Keratinocyte (primary cell): ENCODE data around the gene RFC1. TPM values are rescaled to one million over a fixed set of nuclear protein-coding genes. Genes with fewer than 3 reads are reported as not detected.

Experiments used
- DNase-seq: peaks from one replicate; pipeline ENCODE4 v3.0.0-alpha.2; 2011; ENCODE audit warnings: low read depth, missing footprints, low spot score
- FAIRE-seq: peaks from 2 replicates; lab custom pipeline; 2011; peaks lifted over from hg19 to GRCh38; lab: Jason Lieb, UNC
- H2AFZ ChIP-seq: 2 replicates; pipeline ENCODE4 v1.6.0; 2012; ENCODE audit warnings: low read length, control low read depth, inconsistent platforms; ENCODE audit not compliant: control insufficient read depth
- H3K27ac ChIP-seq: 2 replicates; pipeline ENCODE4 v1.5.1; 2011; ENCODE audit warnings: low read length; ENCODE audit not compliant: control insufficient read depth, insufficient read depth
- H3K27me3 ChIP-seq: 3 replicates; pipeline ENCODE4 v1.6.0; 2011; ENCODE audit warnings: low read length; ENCODE audit not compliant: control insufficient read depth, insufficient read depth; ENCODE audit errors: extremely low read depth
- H3K36me3 ChIP-seq, 2 experiments: 2 replicates in 1 of 2; 3 replicates in 1 of 2; pipeline ENCODE4 v1.5.1; 2011; ENCODE audit warnings: low read length in 2 of 2, mild to moderate bottlenecking in 1 of 2; ENCODE audit not compliant: control insufficient read depth in 2 of 2, insufficient read depth in 2 of 2; ENCODE audit errors: extremely low read depth in 1 of 2
- H3K4me1 ChIP-seq: 3 replicates; pipeline ENCODE4 v1.5.1; 2011; ENCODE audit warnings: low read length; ENCODE audit not compliant: control insufficient read depth, insufficient read depth; ENCODE audit errors: extremely low read depth
- H3K4me2 ChIP-seq: 3 replicates; pipeline ENCODE4 v1.6.0; 2011; ENCODE audit warnings: low read depth, low read length; ENCODE audit not compliant: control insufficient read depth, insufficient read depth; ENCODE audit errors: extremely low read depth
- H3K4me3 ChIP-seq, 3 experiments: fragments of 200-600 bp in 1 of 3; sonication (generic) in 1 of 3; 2 replicates in 2 of 3; 3 replicates in 1 of 3; pipeline ENCODE4 v1.5.1; 2011 to 2016; ENCODE audit warnings: low read length in 3 of 3, mild to moderate bottlenecking in 3 of 3, control low read depth in 2 of 3, inconsistent platforms in 1 of 3, low read depth in 1 of 3, mixed read lengths in 1 of 3, mixed run types in 1 of 3, moderate library complexity in 1 of 3; ENCODE audit not compliant: control insufficient read depth in 2 of 3, insufficient read depth in 2 of 3; ENCODE audit errors: extremely low read depth in 1 of 3
- H3K79me2 ChIP-seq: 2 replicates; pipeline ENCODE4 v1.6.0; 2012; ENCODE audit warnings: low read length; ENCODE audit not compliant: control insufficient read depth, insufficient read depth
- H3K9ac ChIP-seq: 3 replicates; pipeline ENCODE4 v1.6.0; 2011; ENCODE audit warnings: low read length; ENCODE audit not compliant: control insufficient read depth, insufficient read depth; ENCODE audit errors: extremely low read depth
- H3K9me1 ChIP-seq: 3 replicates; pipeline ENCODE4 v1.6.0; 2011; ENCODE audit warnings: low read length; ENCODE audit not compliant: control insufficient read depth, insufficient read depth; ENCODE audit errors: extremely low read depth
- H3K9me3 ChIP-seq: 2 replicates; pipeline ENCODE4 v1.5.1; 2012; ENCODE audit warnings: low read depth, low read length; ENCODE audit not compliant: control insufficient read depth
- H4K20me1 ChIP-seq: 3 replicates; pipeline ENCODE4 v1.6.0; 2011; ENCODE audit warnings: low read length; ENCODE audit not compliant: control insufficient read depth, insufficient read depth; ENCODE audit errors: extremely low read depth
- CTCF ChIP-seq, 3 experiments: IDR thresholded peaks in 1 of 3; conservative IDR thresholded peaks in 1 of 3; optimal IDR thresholded peaks in 1 of 3; 2 replicates in 2 of 3; 3 replicates in 1 of 3; pipeline versions ENCODE3 to v1.5.1; 2011; ENCODE audit warnings: low read length in 3 of 3, mild to moderate bottlenecking in 3 of 3, moderate library complexity in 2 of 3, control low read depth in 1 of 3, inconsistent platforms in 1 of 3; ENCODE audit not compliant: insufficient read depth in 2 of 3; ENCODE audit errors: extremely low read depth in 1 of 3
- EZH2 ChIP-seq: IDR thresholded peaks from one replicate; pipeline ENCODE4 v1.6.1; 2012; ENCODE audit warnings: inconsistent platforms, mild to moderate bottlenecking, low read length, moderate library complexity
- dilution Hi-C: fragments of 300-500 bp; cut with MboI; formaldehyde crosslinking; loops from one replicate; pipeline ENCODE4 v1.7.0; 2020; ENCODE audit warnings: low sequenced_read_pairs; ENCODE audit not compliant: extremely low pct_ligation_motif_present
- polyA plus RNA-seq, 5 experiments: library from polyadenylated mRNA; depleted of rRNA in 3 of 5; stranded (reverse) in 3 of 5; stranded (forward) in 1 of 5; unstranded in 1 of 5; fragments of >200 nt; gene quantifications; 1 replicate in 1 of 5; 2 replicates in 3 of 5; 3 replicates in 1 of 5; pipeline versions ENCODE4 v1.2.1 to v1.2.3, GENCODE V29; 2011 to 2012; ENCODE audit warnings: missing spikeins in 2 of 5, low read depth in 1 of 5, low replicate concordance in 1 of 5

RFC1 gene
- polyA plus RNA-seq, 1 donor (not counting 4 experiments of a cell fraction or from before 2014, with no cell fraction given), result 17.4 TPM

- H3K9ac ChIP-seq, result no peak overlapping the region
- no peaks in the 10 kb centered on the region for H4K20me1 ChIP-seq
- no peaks in the 10 kb centered on the region for H3K9me3 ChIP-seq
- no peaks in the 10 kb centered on the region for H3K27me3 ChIP-seq
- no peak overlapping the region for H3K4me2 ChIP-seq
- H3K79me2 ChIP-seq, result peaks cover 65% of the 10 kb centered on the region
- H3K4me1 ChIP-seq, result peaks cover 22% of the 10 kb centered on the region
- H2AFZ ChIP-seq, result no peak overlapping the region
- H3K36me3 ChIP-seq, result peaks cover 0 to 2% of the 10 kb centered on the region in 2 experiments
- dilution Hi-C loops, result no loop called here
- H3K4me3 ChIP-seq, result no peak overlapping the region
- TF ChIP-seq EZH2 (no peak), CTCF (optimal IDR thresholded peaks at IDR 0.05 in 1 of 3, IDR thresholded peaks at IDR 0.05 in 1 of 3, conservative IDR thresholded peaks at IDR 0.05 in 1 of 3; ENCODE audit: extremely low read depth in 1 of 3, insufficient read depth in 2 of 3, low read length in 3 of 3) (no peak)
- FAIRE-seq, result no peak
- no peak overlapping the region for H3K27ac ChIP-seq
- DNase-seq, result no peak
- no peaks in the 10 kb centered on the region for H3K9me1 ChIP-seq
Measured at GRCh38 chr4:39349326-39349725, 16.8 kb downstream of the RFC1 start.

GRCh38 chr4:39348371-39349315, 17.5 kb downstream of the RFC1 start:
- no peaks in the 10 kb centered on the region for H3K9me3 ChIP-seq
- peaks cover 0 to 2% of the 10 kb centered on the region in 2 experiments for H3K36me3 ChIP-seq
- H2AFZ ChIP-seq, result no peak overlapping the region
- peak; percentile 63 for FAIRE-seq
- dilution Hi-C loops, result no loop called here
- no peak for DNase-seq
- H3K9me1 ChIP-seq, result no peaks in the 10 kb centered on the region
- H3K27me3 ChIP-seq, result no peaks in the 10 kb centered on the region
- H3K79me2 ChIP-seq, result peaks cover 58% of the 10 kb centered on the region
- H3K4me1 ChIP-seq, result peaks cover 15% of the 10 kb centered on the region
- H4K20me1 ChIP-seq, result no peaks in the 10 kb centered on the region
- no peak overlapping the region for H3K4me2 ChIP-seq
- TF ChIP-seq CTCF (optimal IDR thresholded peaks at IDR 0.05 in 1 of 3, IDR thresholded peaks at IDR 0.05 in 1 of 3, conservative IDR thresholded peaks at IDR 0.05 in 1 of 3; ENCODE audit: extremely low read depth in 1 of 3, insufficient read depth in 2 of 3, low read length in 3 of 3) (no peak), EZH2 (no peak)
- H3K4me3 ChIP-seq, result no peak overlapping the region
- no peak overlapping the region for H3K9ac ChIP-seq
- H3K27ac ChIP-seq, result no peak overlapping the region
